NT2/D1 (cell line): ENCODE data around the gene SECTM1.

Source experiments
- SUZ12 ChIP-seq: IDR thresholded peaks from 2 replicates; pipeline ENCODE4 v1.6.1; 2011; ENCODE audit not compliant: insufficient read length, insufficient read depth; ENCODE audit errors: extremely low read depth
- YY1 ChIP-seq: IDR thresholded peaks from 2 replicates; pipeline ENCODE4 v1.6.1; 2011; ENCODE audit not compliant: insufficient read length, insufficient read depth
- ZNF274 ChIP-seq: IDR thresholded peaks from 2 replicates; pipeline ENCODE4 v1.6.1; 2011; ENCODE audit warnings: mild to moderate bottlenecking, low read depth, low read length

DNA sequence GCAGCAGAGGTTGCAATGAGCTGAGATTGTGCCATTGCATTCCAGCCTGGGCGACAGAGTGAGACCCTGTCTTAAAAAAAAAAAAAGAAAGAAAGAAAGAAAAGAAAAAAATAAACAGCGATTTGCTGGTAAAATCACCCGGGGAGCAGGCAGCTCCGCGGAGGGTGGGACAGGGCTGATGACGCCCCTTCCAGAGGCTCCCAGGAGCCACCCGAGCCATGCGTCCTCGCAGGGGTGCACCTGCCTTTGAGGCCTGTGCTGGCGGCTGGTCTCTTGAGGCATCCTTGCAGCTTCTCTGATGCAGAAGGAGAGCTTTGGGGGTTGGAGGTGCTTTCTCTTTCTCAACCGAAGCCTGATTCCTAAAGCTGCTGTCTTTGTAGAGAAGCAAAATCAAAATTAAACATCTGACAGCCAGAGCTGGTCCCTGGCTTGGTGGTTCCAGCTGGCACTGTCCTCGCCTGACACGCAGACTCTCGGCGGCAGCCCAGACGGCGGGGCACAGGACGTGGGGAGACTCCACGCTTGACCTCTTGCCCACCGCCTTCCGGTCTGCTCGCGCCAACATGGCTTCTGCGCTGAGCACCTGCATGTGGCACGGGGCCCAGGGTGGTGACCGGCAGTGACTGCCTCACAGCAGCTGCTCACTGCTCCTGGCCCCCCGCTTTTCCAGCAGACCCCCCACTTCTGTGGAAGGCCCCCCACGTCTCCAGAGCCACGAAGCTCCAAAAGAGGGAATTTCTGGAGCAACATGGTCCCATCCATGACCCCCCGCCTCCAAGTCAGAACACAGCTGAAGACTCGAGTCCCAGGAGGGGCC, 44.6 kb upstream of the SECTM1 start:
- TF ChIP-seq YY1 (no peak), ZNF274 (no peak), SUZ12 (no peak)
